PC-3 (cell line): ENCODE measurements around the gene GPR25. TPM values are rescaled to one million over a fixed set of nuclear protein-coding genes. Genes with fewer than 3 reads are reported as not detected.

Experiments
- ATAC-seq: fragments of 200-7000 bp; cut with Tn5 transposase; 2 replicates; pipeline ENCODE4 v1.9.1; 2020; ENCODE audit warnings: mild to moderate bottlenecking, moderate library complexity
- BruUV-seq: library from RNA; stranded (reverse); fragments of 400-500 nt; replicated peaks from 2 replicates; lab custom pipeline; 2021; lab: Mats Ljungman, UMichigan
- CTCF ChIA-PET: fragments of 300-600 bp; sonication (Branson Sonifier 250); formaldehyde crosslinking; loops from one replicate; lab custom pipeline; 2022; ENCODE audit warnings: antibody characterized with exemption; lab: Charles Lee
- POLR2A ChIA-PET: fragments of 300-600 bp; sonication (Branson Sonifier 250); formaldehyde crosslinking; loops from one replicate; lab custom pipeline; 2022; ENCODE audit warnings: antibody characterized with exemption; ENCODE audit not compliant: unreplicated experiment; lab: Charles Lee
- DNase-seq: peaks from one replicate; pipeline ENCODE4 v3.0.0-alpha.2; 2015
- H2AFZ ChIP-seq: fragments of 300-600 bp; sonication (generic); 2 replicates; pipeline ENCODE4 v1.6.0; 2016; ENCODE audit warnings: antibody characterized with exemption, low read length
- H3F3A ChIP-seq: fragments of 300-600 bp; sonication (generic); one replicate; pipeline ENCODE4 v1.6.0; 2017; ENCODE audit warnings: antibody characterized with exemption, low read length, control low read depth, mild to moderate bottlenecking; ENCODE audit not compliant: unreplicated experiment
- H3K27ac ChIP-seq: fragments of 300-600 bp; sonication (generic); 2 replicates; pipeline ENCODE4 v1.5.1; 2016; ENCODE audit warnings: mild to moderate bottlenecking, low read length
- H3K27me3 ChIP-seq: fragments of 300-600 bp; sonication (generic); 2 replicates; pipeline ENCODE4 v1.6.1; 2016; ENCODE audit warnings: low read length, mixed read lengths
- H3K36me3 ChIP-seq: fragments of 300-600 bp; sonication (generic); 2 replicates; pipeline ENCODE4 v1.6.1; 2016; ENCODE audit warnings: low read depth, mixed run types, low read length, mixed read lengths
- H3K4me1 ChIP-seq: fragments of 300-600 bp; sonication (generic); 2 replicates; pipeline ENCODE4 v1.5.1; 2016; ENCODE audit warnings: low read length; ENCODE audit not compliant: insufficient read depth
- H3K4me2 ChIP-seq: fragments of 300-600 bp; sonication (generic); 2 replicates; pipeline ENCODE4 v1.6.0; 2016; ENCODE audit warnings: low read length
- H3K4me3 ChIP-seq: fragments of 300-600 bp; sonication (generic); 2 replicates; pipeline ENCODE4 v1.5.1; 2016; ENCODE audit warnings: mild to moderate bottlenecking, low read length, mixed read lengths
- H3K79me2 ChIP-seq: fragments of 300-600 bp; sonication (generic); 2 replicates; pipeline ENCODE4 v1.6.1; 2017; ENCODE audit warnings: low read length, mixed read lengths
- H3K9ac ChIP-seq: fragments of 300-600 bp; sonication (generic); 2 replicates; pipeline ENCODE4 v1.6.0; 2016; ENCODE audit warnings: mild to moderate bottlenecking, low read length
- H3K9me2 ChIP-seq: fragments of 300-600 bp; sonication (generic); replicated peaks from 2 replicates; pipeline ENCODE4 v1.6.1; 2016; ENCODE audit warnings: mixed run types, low read length, mixed read lengths
- H3K9me3 ChIP-seq: fragments of 300-600 bp; sonication (generic); 2 replicates; pipeline ENCODE4 v1.6.1; 2016; ENCODE audit warnings: low read length, mixed read lengths
- H4K20me1 ChIP-seq: fragments of 300-600 bp; sonication (generic); 2 replicates; pipeline ENCODE4 v1.6.1; 2016; ENCODE audit warnings: low read length, mixed read lengths
- EZH2 ChIP-seq: fragments of 300-600 bp; sonication (generic); IDR thresholded peaks from one replicate; pipeline ENCODE4 v1.6.1; 2017; ENCODE audit warnings: antibody characterized with exemption, mild to moderate bottlenecking, low read length; ENCODE audit not compliant: unreplicated experiment
- EZH2phosphoT487 ChIP-seq: fragments of 300-600 bp; sonication (generic); IDR thresholded peaks from 2 replicates; pipeline ENCODE4 v1.6.1; 2018; ENCODE audit warnings: mild to moderate bottlenecking, antibody characterized with exemption, low read length, borderline replicate concordance
- intact Hi-C: fragments of 100-400 bp; cut with micrococcal nuclease; formaldehyde crosslinking; loops from 2 replicates; pipeline ENCODE4 v1.9.0; 2023
- total RNA-seq: library from RNA; depleted of rRNA; stranded (reverse); fragments of >200 nt; gene quantifications from 2 replicates; pipeline ENCODE4 v1.2.3, GENCODE V29; 2014
- TF ChIP-seq, protein P1 (sequence below): fragments of 300-600 bp; sonication (generic); conservative IDR thresholded peaks from 2 replicates; pipeline ENCODE4 v1.5.1; 2017; ENCODE audit warnings: antibody characterized with exemption, low read depth, mild to moderate bottlenecking, low read length

The GPR25 gene
- total RNA-seq, 1 experiment from 2014 or later, result not detected

DNA sequence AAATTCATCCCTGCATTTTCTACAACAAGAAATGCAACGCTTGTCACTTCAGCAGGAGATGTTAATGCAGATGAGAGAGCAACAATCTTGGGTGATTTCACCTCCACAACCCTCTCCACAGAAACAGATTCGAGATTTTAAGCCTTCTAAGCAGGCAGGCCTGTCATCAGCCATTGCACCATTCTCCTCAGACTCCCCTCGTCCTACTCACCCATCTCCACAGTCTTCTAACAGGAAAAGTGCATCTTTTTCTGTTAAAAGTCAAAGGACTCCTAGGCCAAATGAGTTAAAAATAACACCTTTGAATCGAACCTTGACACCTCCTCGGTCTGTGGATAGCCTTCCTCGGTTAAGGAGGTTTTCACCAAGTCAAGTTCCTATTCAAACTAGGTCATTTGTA lies 23.4 kb upstream of the GPR25 start:
- peaks cover 26% of the 10 kb centered on the region for H3K36me3 ChIP-seq
- H3K4me1 ChIP-seq, result peaks cover 6% of the 10 kb centered on the region
- intact Hi-C loops, result loop anchor here (10.0 kb wide), 1 partner anchor 1065 kb away; no protein-coding TSS in a partner anchor
- TF ChIP-seq EZH2phosphoT487 (no peak), EZH2 (no peak)
- TF ChIP-seq, protein P1, sequence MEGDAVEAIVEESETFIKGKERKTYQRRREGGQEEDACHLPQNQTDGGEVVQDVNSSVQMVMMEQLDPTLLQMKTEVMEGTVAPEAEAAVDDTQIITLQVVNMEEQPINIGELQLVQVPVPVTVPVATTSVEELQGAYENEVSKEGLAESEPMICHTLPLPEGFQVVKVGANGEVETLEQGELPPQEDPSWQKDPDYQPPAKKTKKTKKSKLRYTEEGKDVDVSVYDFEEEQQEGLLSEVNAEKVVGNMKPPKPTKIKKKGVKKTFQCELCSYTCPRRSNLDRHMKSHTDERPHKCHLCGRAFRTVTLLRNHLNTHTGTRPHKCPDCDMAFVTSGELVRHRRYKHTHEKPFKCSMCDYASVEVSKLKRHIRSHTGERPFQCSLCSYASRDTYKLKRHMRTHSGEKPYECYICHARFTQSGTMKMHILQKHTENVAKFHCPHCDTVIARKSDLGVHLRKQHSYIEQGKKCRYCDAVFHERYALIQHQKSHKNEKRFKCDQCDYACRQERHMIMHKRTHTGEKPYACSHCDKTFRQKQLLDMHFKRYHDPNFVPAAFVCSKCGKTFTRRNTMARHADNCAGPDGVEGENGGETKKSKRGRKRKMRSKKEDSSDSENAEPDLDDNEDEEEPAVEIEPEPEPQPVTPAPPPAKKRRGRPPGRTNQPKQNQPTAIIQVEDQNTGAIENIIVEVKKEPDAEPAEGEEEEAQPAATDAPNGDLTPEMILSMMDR, result no peak
- H3K4me3 ChIP-seq, result no peak overlapping the region
- no peak for ATAC-seq
- no peak overlapping the region for H2AFZ ChIP-seq
- POLR2A ChIA-PET, result no interaction called here
- no peak for DNase-seq
- H3K9me3 ChIP-seq, result no peaks in the 10 kb centered on the region
- no peak overlapping the region for H3K9ac ChIP-seq
- H3K9me2 ChIP-seq, result no peaks in the 10 kb centered on the region
- no peaks in the 10 kb centered on the region for H4K20me1 ChIP-seq
- TSS peak; percentile 24 for BruUV-seq
- CTCF ChIA-PET, result no interaction called here
- H3K4me2 ChIP-seq, result no peak overlapping the region
- H3K27ac ChIP-seq, result no peak overlapping the region
- H3K79me2 ChIP-seq, result no peaks in the 10 kb centered on the region
- peaks cover 40% of the 10 kb centered on the region for H3K27me3 ChIP-seq
- H3F3A ChIP-seq, result no peaks in the 10 kb centered on the region

DNA sequence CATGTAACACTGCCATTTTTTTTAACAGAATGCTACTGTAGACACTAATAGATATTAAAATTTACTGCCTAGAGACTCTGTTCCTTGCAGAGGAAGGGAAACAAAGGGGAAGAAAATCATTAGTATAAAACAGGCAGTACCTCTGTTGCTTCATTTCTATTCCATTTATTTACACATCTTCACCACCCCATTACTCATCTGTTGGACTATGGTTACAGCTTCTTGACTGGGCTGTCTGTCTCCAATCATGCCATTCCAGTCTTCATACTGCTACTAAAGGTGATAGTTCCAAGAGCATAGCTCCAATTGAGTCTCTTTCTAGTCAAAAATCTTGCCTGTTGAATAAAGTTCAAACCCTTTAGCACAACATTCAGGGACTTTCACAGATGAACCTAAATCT lies 22.2 kb upstream of the GPR25 start:
- H3K9me3 ChIP-seq, result no peaks in the 10 kb centered on the region
- peaks cover 28% of the 10 kb centered on the region for H3K36me3 ChIP-seq
- DNase-seq (peak; percentile 73), ATAC-seq (peak; percentile 98)
- ChIA-PET CTCF (interaction anchor here (0.7 to 0.9 kb wide), 2 partner anchors 57 to 128 kb away, joined by 3 read pairs; no protein-coding TSS in a partner anchor), POLR2A (interaction anchor here (0.6 to 0.8 kb wide), 2 partner anchors 13 to 16 kb away, joined by 3 to 7 read pairs; no protein-coding TSS in a partner anchor)
- H2AFZ ChIP-seq, result no peak overlapping the region
- no peak overlapping the region for H3K27ac ChIP-seq
- no peaks in the 10 kb centered on the region for H3K79me2 ChIP-seq
- TF ChIP-seq EZH2phosphoT487, result no peak
- no peak for TF ChIP-seq EZH2
- TF ChIP-seq, protein P1, result no peak
- intact Hi-C loops, result no loop called here
- no peak overlapping the region for H3K4me3 ChIP-seq
- H3F3A ChIP-seq, result no peaks in the 10 kb centered on the region
- peaks cover 6% of the 10 kb centered on the region for H3K4me1 ChIP-seq
- no peaks in the 10 kb centered on the region for H3K9me2 ChIP-seq
- H3K9ac ChIP-seq, result no peak overlapping the region
- peaks cover 37% of the 10 kb centered on the region for H3K27me3 ChIP-seq
- no TSS peak for BruUV-seq
- H4K20me1 ChIP-seq, result no peaks in the 10 kb centered on the region
- H3K4me2 ChIP-seq, result peak overlapping the region; percentile 2; the same call in 1 of the 2 replicates

DNA sequence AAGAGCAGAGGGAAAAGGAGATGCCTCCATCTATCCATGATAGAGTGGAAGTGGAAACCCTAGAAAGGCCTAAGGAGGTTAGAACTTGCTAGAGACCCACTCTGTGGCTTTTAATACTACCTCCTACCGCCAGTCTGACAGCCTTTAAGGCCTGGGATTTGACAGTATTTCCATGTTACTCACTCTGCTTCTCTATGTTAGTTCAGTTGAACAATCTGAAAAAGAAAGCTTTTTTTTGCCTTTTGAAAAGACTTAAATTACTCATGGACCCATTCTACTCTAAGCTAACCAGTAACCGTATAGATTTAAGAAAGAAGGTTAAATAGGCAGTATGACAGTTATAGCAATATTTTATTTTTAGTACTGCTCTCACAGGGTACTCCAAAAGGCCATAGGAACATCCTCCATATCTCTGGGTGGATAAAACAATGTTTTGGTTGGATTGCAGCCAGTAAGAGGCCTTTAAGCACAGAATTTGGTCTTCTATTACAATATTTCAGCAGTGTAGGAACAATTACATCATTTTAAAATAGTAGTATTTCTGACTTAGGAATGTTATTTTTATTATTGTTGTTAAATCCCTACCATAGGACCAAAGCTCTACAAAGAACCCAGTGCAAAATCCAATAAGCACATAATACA lies 15.9 kb upstream of the GPR25 start:
- DNase-seq (no peak), ATAC-seq (peak; percentile 33; the same call in 1 of the 2 replicates)
- Histone ChIP-seq H4K20me1 (no peaks in the 10 kb centered on the region), H3K27me3 (peaks cover 34% of the 10 kb centered on the region), H3K79me2 (no peaks in the 10 kb centered on the region), H2AFZ (no peak overlapping the region), H3K9me3 (no peaks in the 10 kb centered on the region), H3K9ac (no peak overlapping the region), H3K4me3 (no peak overlapping the region), H3K4me1 (no peaks in the 10 kb centered on the region), H3K9me2 (no peaks in the 10 kb centered on the region), H3K36me3 (peaks cover 28% of the 10 kb centered on the region; the same call in 1 of the 2 replicates), H3F3A (no peaks in the 10 kb centered on the region), H3K4me2 (no peak overlapping the region), H3K27ac (no peak overlapping the region)
- BruUV-seq, result no TSS peak
- intact Hi-C loops, result no loop called here
- TF ChIP-seq EZH2phosphoT487 (no peak), EZH2 (no peak)
- TF ChIP-seq, protein P1, result no peak
- POLR2A ChIA-PET, result no interaction called here
- CTCF ChIA-PET, result no interaction called here
